GM10266 (cell line): ENCODE results near the gene SH3BP4.

ENCODE experiments used
- DNase-seq: peaks from one replicate; pipeline ENCODE4 v3.0.0; 2012; ENCODE audit errors: extremely low spot score
- CTCF ChIP-seq: IDR thresholded peaks from 2 replicates; pipeline ENCODE4 v1.5.1; 2012; ENCODE audit warnings: mild to moderate bottlenecking, low read depth; ENCODE audit not compliant: control insufficient read depth, insufficient read depth; ENCODE audit errors: missing control alignments

Gene SH3BP4

GRCh38 chr2:234953116-234954031 is 1.6 kb downstream of the SH3BP4 start:
- TF ChIP-seq CTCF = no peak
- no peak for DNase-seq

DNA sequence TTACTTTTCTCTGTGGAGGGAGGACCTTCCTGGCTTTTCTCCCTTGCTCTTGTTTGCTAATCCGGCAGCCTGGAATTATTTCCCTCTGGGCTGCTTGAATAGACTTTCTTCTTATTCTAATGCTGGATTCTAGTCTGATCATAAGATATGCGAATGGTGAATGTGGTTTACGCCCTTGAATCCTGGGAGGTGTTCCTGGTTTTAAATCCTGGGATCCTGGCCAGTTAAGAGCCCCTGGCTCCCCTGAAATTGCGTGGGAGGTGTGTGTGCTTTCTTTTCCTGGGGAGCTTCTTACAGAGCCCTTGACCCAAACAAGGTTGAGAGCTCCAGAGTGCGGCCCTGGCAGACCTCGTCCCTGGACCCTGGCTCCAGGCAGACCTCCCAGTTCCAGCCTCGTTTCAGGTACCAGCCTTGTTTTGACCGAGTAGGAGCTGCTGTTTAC is 2.8 kb downstream of the SH3BP4 start:
- DNase-seq = no peak
- TF ChIP-seq CTCF = no peak

GRCh38 chr2:234955091-234955591 is 3.3 kb downstream of the SH3BP4 start:
- no peak for TF ChIP-seq CTCF
- DNase-seq = no peak

- TF ChIP-seq CTCF = no peak
- DNase-seq = no peak
These were observed 4.2 kb downstream of the SH3BP4 start for GRCh38 chr2:234955971-234956509.

DNA sequence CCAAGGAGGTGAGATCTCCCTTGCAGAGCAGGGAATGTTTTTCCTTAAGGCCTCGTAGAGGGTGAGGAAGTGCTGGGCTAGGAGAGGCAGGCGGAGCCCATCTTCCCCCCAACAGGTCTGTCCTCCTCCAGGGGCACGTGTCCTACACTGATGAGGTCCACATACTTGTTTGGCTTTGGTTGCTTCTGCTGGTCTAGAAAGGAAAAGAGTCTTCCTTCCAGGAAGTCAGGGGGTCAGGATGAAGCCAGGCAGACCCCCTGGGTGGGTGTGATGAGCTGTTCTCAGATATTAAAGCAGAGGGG is 6.0 kb downstream of the SH3BP4 start:
- DNase-seq = no peak

DNA sequence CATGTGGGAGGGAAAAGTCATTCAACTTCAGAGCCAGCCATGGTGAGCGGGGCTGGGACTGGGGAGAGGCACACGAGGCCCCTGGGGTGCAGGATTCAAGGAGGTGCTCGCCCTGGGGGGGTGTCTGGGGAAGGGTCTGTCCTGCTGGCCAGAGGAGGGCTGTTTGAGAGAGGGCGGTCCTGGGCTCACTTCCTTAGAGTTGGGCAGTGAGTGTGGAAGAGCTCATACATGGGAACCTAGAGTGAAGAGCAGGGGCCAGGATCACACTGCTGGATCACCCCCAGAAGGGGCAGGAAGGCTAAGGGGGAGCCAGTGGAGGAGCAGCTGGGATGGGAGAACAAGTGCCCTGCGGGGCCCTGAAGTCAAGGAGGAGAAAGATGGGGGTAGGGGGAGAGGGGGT is 6.5 kb downstream of the SH3BP4 start:
- TF ChIP-seq CTCF = no peak
- no peak for DNase-seq

More for the DNA sequence above, 6.0 kb downstream of the SH3BP4 start:
- no peak for TF ChIP-seq CTCF
